GM12891 (cell line): ENCODE data around the gene ZBTB20.

Source experiments
- POLR2A ChIP-seq: IDR thresholded peaks from 2 replicates; pipeline ENCODE4 v1.6.1; 2011; ENCODE audit warnings: low read depth, low read length, control low read depth
- POLR2AphosphoS5 ChIP-seq: IDR thresholded peaks from 2 replicates; pipeline ENCODE4 v1.6.1; 2011; ENCODE audit warnings: low read depth, low read length, control low read depth
- POU2F2 ChIP-seq: IDR thresholded peaks from 2 replicates; pipeline ENCODE4 v1.6.1; 2011; ENCODE audit warnings: low read depth, mild to moderate bottlenecking, control low read depth, low read length, moderate library complexity
- SPI1 ChIP-seq: IDR thresholded peaks from 2 replicates; pipeline ENCODE4 v1.6.1; 2011; ENCODE audit warnings: low read depth, low read length, control low read depth
- TAF1 ChIP-seq: IDR thresholded peaks from 2 replicates; pipeline ENCODE4 v1.6.1; 2011; ENCODE audit warnings: low read depth, low read length, control low read depth

- TF ChIP-seq TAF1 (no peak), POLR2A (no peak), POLR2AphosphoS5 (no peak), SPI1 (no peak), POU2F2 (no peak)
Measured at GRCh38 chr3:114406286-114406685, 740.8 kb downstream of the ZBTB20 start.
